IMR-90 (cell line): ENCODE results near the gene ZFPL1. TPM values are rescaled to one million over a fixed set of nuclear protein-coding genes. Genes with fewer than 3 reads are reported as not detected.

Experiments
- ATAC-seq: fragments of 200-7000 bp; cut with Tn5 transposase; 2 replicates; pipeline ENCODE4 v1.9.1; 2020; ENCODE audit warnings: low read depth, mild to moderate bottlenecking, moderate library complexity
- BruUV-seq: library from RNA; stranded (reverse); fragments of 400-500 nt; replicated peaks from 2 replicates; lab custom pipeline; 2021; lab: Mats Ljungman, UMichigan
- CTCF ChIA-PET: fragments of 300-600 bp; formaldehyde crosslinking; extraction: SDS; loops from one replicate; lab custom pipeline; 2021; ENCODE audit warnings: antibody characterized with exemption; lab: Yijun Ruan, JAX
- POLR2A ChIA-PET: fragments of 300-600 bp; sonication (Branson Sonifier 250); formaldehyde crosslinking; loops from one replicate; lab custom pipeline; 2022; ENCODE audit warnings: antibody characterized with exemption; ENCODE audit not compliant: unreplicated experiment; lab: Charles Lee
- DNase-seq: peaks from one replicate; pipeline ENCODE4 v3.0.0; 2013
- H2AFZ ChIP-seq: replicated peaks from 2 replicates; pipeline ENCODE3; 2013; ENCODE audit warnings: low read length, mild to moderate bottlenecking; ENCODE audit not compliant: poor library complexity
- H2AK5ac ChIP-seq: 2 replicates; pipeline ENCODE4 v1.6.1; 2013; ENCODE audit warnings: low read depth, low read length, inconsistent platforms
- H2AK9ac ChIP-seq: replicated peaks from 2 replicates; pipeline ENCODE3; 2013; ENCODE audit warnings: mild to moderate bottlenecking, low read depth, low read length, moderate library complexity; ENCODE audit not compliant: poor library complexity
- H2BK120ac ChIP-seq: 2 replicates; pipeline ENCODE4 v1.6.1; 2013; ENCODE audit warnings: low read depth, low read length, inconsistent platforms
- H2BK15ac ChIP-seq: 3 replicates; pipeline ENCODE4 v1.6.1; 2013; ENCODE audit warnings: low read depth, low read length, inconsistent platforms
- H2BK20ac ChIP-seq: 2 replicates; pipeline ENCODE4 v1.6.1; 2013; ENCODE audit warnings: low read depth, mild to moderate bottlenecking, inconsistent platforms, low read length, moderate library complexity
- H2BK5ac ChIP-seq: 2 replicates; pipeline ENCODE4 v1.6.1; 2013; ENCODE audit warnings: mild to moderate bottlenecking, low read depth, low read length, inconsistent platforms; ENCODE audit not compliant: poor library complexity, severe bottlenecking
- H3K14ac ChIP-seq: replicated peaks from 2 replicates; pipeline ENCODE4 v1.6.1; 2013; ENCODE audit warnings: low read depth, low read length, inconsistent platforms
- H3K18ac ChIP-seq: 2 replicates; pipeline ENCODE4 v1.6.1; 2013; ENCODE audit warnings: low read depth, low read length, control low read depth
- H3K23ac ChIP-seq: 2 replicates; pipeline ENCODE4 v1.6.1; 2013; ENCODE audit warnings: low read depth, low read length, inconsistent platforms
- H3K27ac ChIP-seq: 2 replicates; pipeline ENCODE4 v1.5.1; 2013; ENCODE audit warnings: mild to moderate bottlenecking, control low read depth, low read length; ENCODE audit not compliant: insufficient read depth
- H3K27me3 ChIP-seq: 2 replicates; pipeline ENCODE4 v1.6.1; 2013; ENCODE audit warnings: low read length; ENCODE audit not compliant: control insufficient read depth, insufficient read depth
- H3K36me3 ChIP-seq: 2 replicates; pipeline ENCODE4 v1.6.1; 2013; ENCODE audit warnings: low read length, mixed read lengths; ENCODE audit not compliant: control insufficient read depth, insufficient read depth
- H3K4ac ChIP-seq: 2 replicates; pipeline ENCODE4 v1.6.1; 2013; ENCODE audit warnings: low read depth, low read length, inconsistent platforms
- H3K4me1 ChIP-seq: 2 replicates; pipeline ENCODE4 v1.6.1; 2013; ENCODE audit warnings: low read length, mixed read lengths; ENCODE audit not compliant: control insufficient read depth, insufficient read depth
- H3K4me2 ChIP-seq: 2 replicates; pipeline ENCODE4 v1.6.1; 2013; ENCODE audit warnings: low read depth, mild to moderate bottlenecking, control low read depth, low read length, moderate library complexity
- H3K4me3 ChIP-seq: 2 replicates; pipeline ENCODE4 v1.5.1; 2013; ENCODE audit warnings: low read depth, mild to moderate bottlenecking, control low read depth, low read length, moderate library complexity; ENCODE audit not compliant: insufficient read depth
- H3K56ac ChIP-seq: 2 replicates; pipeline ENCODE4 v1.6.1; 2013; ENCODE audit warnings: low read length, inconsistent platforms; ENCODE audit not compliant: insufficient read depth; ENCODE audit errors: extremely low read depth
- H3K79me1 ChIP-seq, 2 experiments: 2 replicates each; pipeline ENCODE4 v1.6.1; 2013; ENCODE audit warnings: low read length in 2 of 2, inconsistent platforms in 1 of 2, low read depth in 1 of 2
- H3K9ac ChIP-seq: 2 replicates; pipeline ENCODE4 v1.6.1; 2013; ENCODE audit warnings: low read depth, low read length, control low read depth
- H3K9me1 ChIP-seq: 2 replicates; pipeline ENCODE4 v1.6.1; 2013; ENCODE audit warnings: low read length, inconsistent platforms; ENCODE audit not compliant: insufficient read depth
- H3K9me3 ChIP-seq: 2 replicates; pipeline ENCODE4 v1.6.1; 2013; ENCODE audit warnings: low read length; ENCODE audit not compliant: control insufficient read depth, insufficient read depth
- H4K20me1 ChIP-seq: 2 replicates; pipeline ENCODE4 v1.6.1; 2013; ENCODE audit warnings: low read length, inconsistent platforms; ENCODE audit not compliant: insufficient read depth
- H4K5ac ChIP-seq: 2 replicates; pipeline ENCODE4 v1.6.1; 2013; ENCODE audit warnings: mild to moderate bottlenecking, low read depth, low read length, control low read depth
- H4K8ac ChIP-seq, 2 experiments: 2 replicates each; pipeline ENCODE4 v1.6.1; 2013; ENCODE audit warnings: low read depth in 2 of 2, low read length in 2 of 2, control low read depth in 1 of 2, inconsistent platforms in 1 of 2
- H4K91ac ChIP-seq: 2 replicates; pipeline ENCODE4 v1.6.1; 2013; ENCODE audit warnings: low read depth, low read length, inconsistent platforms; ENCODE audit not compliant: insufficient read depth
- BHLHE40 ChIP-seq: fragments of 150-350 bp; IDR thresholded peaks from 2 replicates; pipeline ENCODE4 v1.6.1; 2016; ENCODE audit warnings: mild to moderate bottlenecking, low read depth, low read length
- CEBPB ChIP-seq: IDR thresholded peaks from 2 replicates; pipeline ENCODE4 v1.6.1; 2012; ENCODE audit warnings: low read depth, low read length, improper control_type of control experiment
- CHD1 ChIP-seq: IDR thresholded peaks from 2 replicates; pipeline ENCODE4 v1.6.1; 2012; ENCODE audit warnings: low read depth, low read length, improper control_type of control experiment
- CTCF ChIP-seq: conservative IDR thresholded peaks from 2 replicates; pipeline ENCODE4 v1.5.1; 2012; ENCODE audit warnings: mild to moderate bottlenecking, low read depth, low read length, improper control_type of control experiment
- ELK1 ChIP-seq: fragments of 150-350 bp; IDR thresholded peaks from 2 replicates; pipeline ENCODE4 v1.6.1; 2016; ENCODE audit warnings: low read depth, mild to moderate bottlenecking, low read length, moderate library complexity, borderline replicate concordance
- FOS ChIP-seq: fragments of 150-350 bp; IDR thresholded peaks from 2 replicates; pipeline ENCODE4 v1.6.1; 2016; ENCODE audit warnings: low read depth, low read length
- MAFK ChIP-seq: IDR thresholded peaks from 2 replicates; pipeline ENCODE4 v1.6.1; 2012; ENCODE audit warnings: low read depth, low read length, improper control_type of control experiment
- MAZ ChIP-seq: IDR thresholded peaks from 2 replicates; pipeline ENCODE4 v1.6.1; 2012; ENCODE audit warnings: low read depth, mild to moderate bottlenecking, low read length, improper control_type of control experiment, moderate library complexity, borderline replicate concordance
- MXI1 ChIP-seq: IDR thresholded peaks from 2 replicates; pipeline ENCODE4 v1.6.1; 2012; ENCODE audit warnings: low read depth, mild to moderate bottlenecking, low read length, moderate library complexity, borderline replicate concordance
- NFE2L2 ChIP-seq: fragments of 150-350 bp; IDR thresholded peaks from 2 replicates; pipeline ENCODE4 v1.6.1; 2016; ENCODE audit warnings: low read depth, mild to moderate bottlenecking, low read length
- POLR2A ChIP-seq: IDR thresholded peaks from 2 replicates; pipeline ENCODE4 v1.6.1; 2012; ENCODE audit warnings: mild to moderate bottlenecking, low read depth, low read length
- RAD21 ChIP-seq: IDR thresholded peaks from 2 replicates; pipeline ENCODE4 v1.6.1; 2012; ENCODE audit warnings: low read length, improper control_type of control experiment
- RCOR1 ChIP-seq: IDR thresholded peaks from 2 replicates; pipeline ENCODE4 v1.6.1; 2012; ENCODE audit warnings: mild to moderate bottlenecking, low read length, improper control_type of control experiment; ENCODE audit not compliant: insufficient replicate concordance
- RFX5 ChIP-seq: IDR thresholded peaks from 2 replicates; pipeline ENCODE4 v1.8.0; 2012; ENCODE audit warnings: low read depth, mild to moderate bottlenecking, low read length, moderate library complexity
- SMC3 ChIP-seq: fragments of 150-350 bp; IDR thresholded peaks from 2 replicates; pipeline ENCODE4 v1.6.1; 2016; ENCODE audit warnings: low read depth, mild to moderate bottlenecking, antibody characterized with exemption, low read length, moderate library complexity
- USF2 ChIP-seq: fragments of 150-350 bp; IDR thresholded peaks from 2 replicates; pipeline ENCODE4 v1.6.1; 2017; ENCODE audit warnings: mild to moderate bottlenecking, antibody characterized with exemption, low read length, low read depth
- WGBS, 2 experiments: methylation state at CpG; one replicate each; pipeline versions ENCODE4 v1.1.5 to v1.1.7; 2013; ENCODE audit warnings: missing lambda C conversion rate in 2 of 2; ENCODE audit not compliant: insufficient read length in 1 of 2; ENCODE audit errors: extremely low coverage in 2 of 2; 5-methylcytosine and 5-hydroxymethylcytosine counted together
- dilution Hi-C: fragments of 300-500 bp; cut with HindIII; formaldehyde crosslinking; loops from one replicate; pipeline ENCODE4 v1.14.3; 2018; ENCODE audit warnings: low sequenced_read_pairs; ENCODE audit not compliant: unreplicated experiment
- in situ Hi-C: fragments of 300-500 bp; cut with MboI; formaldehyde crosslinking; loops from 3 replicates; pipeline ENCODE4 v1.14.3; 2019; ENCODE audit warnings: low sequenced_read_pairs, inconsistent platforms, mixed read lengths
- intact Hi-C: fragments of 100-400 bp; cut with micrococcal nuclease; formaldehyde crosslinking; loops from 2 replicates; pipeline ENCODE4 v1.10.0; 2022
- polyA plus RNA-seq, 3 experiments: library from polyadenylated mRNA; depleted of rRNA; stranded (reverse); fragments of >200 nt; gene quantifications; 2 replicates each; pipeline ENCODE4 v1.2.3, GENCODE V29; 2012; ENCODE audit warnings: low replicate concordance in 1 of 3
- total RNA-seq: library from RNA; depleted of rRNA; stranded (reverse); fragments of >200 nt; gene quantifications from 2 replicates; pipeline ENCODE4 v1.2.3, GENCODE V29; 2012

The ZFPL1 gene
- total and polyA plus RNA-seq, 2 of the 4 experiments (the other 2 are of a cell fraction): 24.0 to 67.5 TPM

DNA sequence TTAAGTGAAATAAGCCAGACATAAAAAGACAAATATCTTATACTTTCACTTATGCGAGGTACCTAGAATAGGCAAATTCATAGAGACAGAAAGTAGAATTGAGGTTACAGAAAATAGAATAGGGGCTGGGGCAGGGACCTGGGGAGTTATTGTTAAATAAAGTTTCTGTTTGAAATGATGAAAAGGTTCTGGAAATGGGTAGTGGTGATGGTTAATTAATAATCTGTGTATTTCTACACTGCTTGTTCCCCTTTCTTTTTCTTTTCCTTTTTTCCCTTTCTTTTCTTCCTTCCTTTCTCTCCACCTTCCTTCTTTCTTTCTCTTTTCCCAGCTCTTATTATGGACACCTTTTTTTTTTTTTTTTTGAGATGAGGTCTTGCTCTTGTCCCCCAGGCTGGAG lies 28.5 kb upstream of the ZFPL1 start:
- no TSS peak for BruUV-seq

More for the DNA sequence above, 28.5 kb upstream of the ZFPL1 start:
- Histone ChIP-seq H2BK5ac (no peak overlapping the region), H3K56ac (no peak overlapping the region), H3K9me1 (peaks cover 5% of the 10 kb centered on the region; the same call in 1 of the 2 replicates), H4K8ac (no peak overlapping the region), H3K14ac (no peak overlapping the region), H3K4me2 (no peak overlapping the region), H3K4ac (no peak overlapping the region), H3K23ac (no peak overlapping the region), H2BK120ac (no peak overlapping the region), H3K4me1 (no peaks in the 10 kb centered on the region), H4K5ac (no peak overlapping the region), H2AK5ac (no peak overlapping the region), H3K27ac (no peak overlapping the region), H4K91ac (no peak overlapping the region), H2AK9ac (no peak overlapping the region), H4K20me1 (no peaks in the 10 kb centered on the region), H3K27me3 (peaks cover 24% of the 10 kb centered on the region; the same call in 1 of the 2 replicates), H3K4me3 (no peak overlapping the region), H2AFZ (no peak overlapping the region), H3K9ac (no peak overlapping the region), H3K79me1 (no peaks in the 10 kb centered on the region), H3K18ac (no peak overlapping the region), H3K9me3 (no peaks in the 10 kb centered on the region), H2BK20ac (no peak overlapping the region), H2BK15ac (no peak overlapping the region), H3K36me3 (no peaks in the 10 kb centered on the region)
- no peak for ATAC-seq
- CTCF ChIA-PET: no interaction called here
- intact Hi-C loops (no loop called here), in situ Hi-C loops (no loop called here), dilution Hi-C loops (no loop called here)
- WGBS, 2 experiments: no CpG with 5 or more reads among the region's 1 CpG
- TF ChIP-seq CEBPB: no peak
- TF ChIP-seq FOS: no peak
- TF ChIP-seq RAD21: no peak
- no peak for TF ChIP-seq USF2
- TF ChIP-seq ELK1: no peak
- TF ChIP-seq SMC3: no peak
- no peak for TF ChIP-seq POLR2A
- TF ChIP-seq NFE2L2: no peak
- no peak for TF ChIP-seq BHLHE40
- TF ChIP-seq MXI1: no peak
- TF ChIP-seq RCOR1: no peak
- TF ChIP-seq MAZ: no peak
- no peak for TF ChIP-seq CHD1
- no peak for TF ChIP-seq MAFK
- TF ChIP-seq CTCF: no peak
- TF ChIP-seq RFX5: no peak
- POLR2A ChIA-PET: no interaction called here
- no peak for DNase-seq
